GM23338 (cell line): ENCODE measurements around the gene RET.

Experiments
- CREB1 ChIP-seq: fragments of 250-450 bp; sonication (Bioruptor Pico); IDR thresholded peaks from 2 replicates; pipeline ENCODE4 v1.5.0; 2020; ENCODE audit warnings: low read depth, mild to moderate bottlenecking, moderate library complexity
- CTCF ChIP-seq, 2 experiments: fragments of 200-600 bp in 1 of 2; sonication (generic) in 1 of 2; conservative IDR thresholded peaks; 2 replicates each; pipeline versions ENCODE4 v1.5.1 to v1.6.1; 2016 to 2017; ENCODE audit warnings: antibody characterized with exemption in 2 of 2, low read depth in 2 of 2, mild to moderate bottlenecking in 2 of 2, moderate library complexity in 1 of 2
- ETS1 ChIP-seq: IDR thresholded peaks from 2 replicates; pipeline ENCODE4 v1.6.1; 2016; ENCODE audit warnings: antibody characterized with exemption
- EZH2 ChIP-seq: fragments of 200-600 bp; sonication (generic); IDR thresholded peaks from one replicate; pipeline ENCODE4 v1.8.0; 2017; ENCODE audit warnings: antibody characterized with exemption, mild to moderate bottlenecking, low read depth; ENCODE audit not compliant: unreplicated experiment
- EZH2phosphoT487 ChIP-seq: fragments of 200-600 bp; sonication (generic); IDR thresholded peaks from one replicate; pipeline ENCODE4 v1.8.1; 2018; ENCODE audit warnings: antibody characterized with exemption; ENCODE audit not compliant: unreplicated experiment
- JUNB ChIP-seq: IDR thresholded peaks from one replicate; pipeline ENCODE4 v1.6.1; 2016; ENCODE audit warnings: antibody characterized with exemption; ENCODE audit not compliant: unreplicated experiment
- NANOG ChIP-seq: IDR thresholded peaks from 2 replicates; pipeline ENCODE4 v1.6.1; 2016; ENCODE audit warnings: antibody characterized with exemption, borderline replicate concordance
- POLR2AphosphoS5 ChIP-seq: IDR thresholded peaks from 2 replicates; pipeline ENCODE4 v1.6.1; 2016; ENCODE audit warnings: antibody characterized with exemption, low read depth
- REST ChIP-seq: IDR thresholded peaks from one replicate; pipeline ENCODE4 v1.6.1; 2018; ENCODE audit warnings: antibody characterized with exemption; ENCODE audit not compliant: unreplicated experiment
- STAT1 ChIP-seq: IDR thresholded peaks from one replicate; pipeline ENCODE4 v1.6.1; 2016; ENCODE audit warnings: antibody characterized with exemption; ENCODE audit not compliant: unreplicated experiment
- ZNF331 ChIP-seq: fragments of 250-450 bp; sonication (Bioruptor Pico); IDR thresholded peaks from 2 replicates; pipeline ENCODE4 v1.5.0; 2020; ENCODE audit warnings: low read depth, mild to moderate bottlenecking, moderate library complexity
- ZNF462 ChIP-seq: fragments of 250-450 bp; sonication (Bioruptor Pico); IDR thresholded peaks from 2 replicates; pipeline ENCODE4 v1.5.0; 2020; ENCODE audit warnings: mild to moderate bottlenecking, moderate library complexity

GRCh38 chr10:43173120-43173519 lies 96.3 kb downstream of the RET start:
- TF ChIP-seq REST (no peak), CTCF (conservative IDR thresholded peaks at IDR 0.05; ENCODE audit: low read depth in 2 of 2) (no peak), EZH2 (no peak), POLR2AphosphoS5 (no peak), CREB1 (CRISPR knock-in tag) (no peak), ZNF462 (CRISPR knock-in tag) (no peak), EZH2phosphoT487 (no peak), ETS1 (no peak), JUNB (no peak), ZNF331 (CRISPR knock-in tag) (no peak), NANOG (no peak), STAT1 (no peak)
